Measurements from ENCODE around the gene NRF1.

NRF1 gene

GRCh38 chr7:129750501-129750900 is 139.0 kb downstream of the NRF1 start:
- TF ChIP-seq, protein P1, sequence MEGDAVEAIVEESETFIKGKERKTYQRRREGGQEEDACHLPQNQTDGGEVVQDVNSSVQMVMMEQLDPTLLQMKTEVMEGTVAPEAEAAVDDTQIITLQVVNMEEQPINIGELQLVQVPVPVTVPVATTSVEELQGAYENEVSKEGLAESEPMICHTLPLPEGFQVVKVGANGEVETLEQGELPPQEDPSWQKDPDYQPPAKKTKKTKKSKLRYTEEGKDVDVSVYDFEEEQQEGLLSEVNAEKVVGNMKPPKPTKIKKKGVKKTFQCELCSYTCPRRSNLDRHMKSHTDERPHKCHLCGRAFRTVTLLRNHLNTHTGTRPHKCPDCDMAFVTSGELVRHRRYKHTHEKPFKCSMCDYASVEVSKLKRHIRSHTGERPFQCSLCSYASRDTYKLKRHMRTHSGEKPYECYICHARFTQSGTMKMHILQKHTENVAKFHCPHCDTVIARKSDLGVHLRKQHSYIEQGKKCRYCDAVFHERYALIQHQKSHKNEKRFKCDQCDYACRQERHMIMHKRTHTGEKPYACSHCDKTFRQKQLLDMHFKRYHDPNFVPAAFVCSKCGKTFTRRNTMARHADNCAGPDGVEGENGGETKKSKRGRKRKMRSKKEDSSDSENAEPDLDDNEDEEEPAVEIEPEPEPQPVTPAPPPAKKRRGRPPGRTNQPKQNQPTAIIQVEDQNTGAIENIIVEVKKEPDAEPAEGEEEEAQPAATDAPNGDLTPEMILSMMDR (conservative IDR thresholded peaks at IDR 0.05; ENCODE audit: low read depth, low read length) = no peak
- no peak for DNase-seq (ENCODE audit: low read depth)
- H3K4me3 ChIP-seq (ENCODE audit: low read depth, low read length) = no peak overlapping the region

GRCh38 chr7:129751916-129752315 is 140.4 kb downstream of the NRF1 start:
- no peak overlapping the region for H3K4me3 ChIP-seq (ENCODE audit: low read depth, low read length)
- TF ChIP-seq, protein P1 (conservative IDR thresholded peaks at IDR 0.05; ENCODE audit: low read depth, low read length) = no peak
- no peak for DNase-seq (ENCODE audit: low read depth)

GRCh38 chr7:129752760-129753159 is 141.2 kb downstream of the NRF1 start:
- DNase-seq (ENCODE audit: low read depth) = no peak
- TF ChIP-seq, protein P1 (conservative IDR thresholded peaks at IDR 0.05; ENCODE audit: low read depth, low read length) = no peak
- no peak overlapping the region for H3K4me3 ChIP-seq (ENCODE audit: low read depth, low read length)

GRCh38 chr7:129754406-129754805 is 142.9 kb downstream of the NRF1 start:
- TF ChIP-seq, protein P1 (conservative IDR thresholded peaks at IDR 0.05; ENCODE audit: low read depth, low read length) = no peak
- H3K4me3 ChIP-seq (ENCODE audit: low read depth, low read length) = no peak overlapping the region

GRCh38 chr7:129757991-129758390 is 146.5 kb downstream of the NRF1 start:
- H3K4me3 ChIP-seq (ENCODE audit: low read depth, low read length) = no peak overlapping the region
- TF ChIP-seq, protein P1 (conservative IDR thresholded peaks at IDR 0.05; ENCODE audit: low read depth, low read length) = no peak
- no peak for DNase-seq (ENCODE audit: low read depth)

More at GRCh38 chr7:129754406-129754805, 142.9 kb downstream of the NRF1 start:
- DNase-seq (ENCODE audit: low read depth) = no peak

DNA sequence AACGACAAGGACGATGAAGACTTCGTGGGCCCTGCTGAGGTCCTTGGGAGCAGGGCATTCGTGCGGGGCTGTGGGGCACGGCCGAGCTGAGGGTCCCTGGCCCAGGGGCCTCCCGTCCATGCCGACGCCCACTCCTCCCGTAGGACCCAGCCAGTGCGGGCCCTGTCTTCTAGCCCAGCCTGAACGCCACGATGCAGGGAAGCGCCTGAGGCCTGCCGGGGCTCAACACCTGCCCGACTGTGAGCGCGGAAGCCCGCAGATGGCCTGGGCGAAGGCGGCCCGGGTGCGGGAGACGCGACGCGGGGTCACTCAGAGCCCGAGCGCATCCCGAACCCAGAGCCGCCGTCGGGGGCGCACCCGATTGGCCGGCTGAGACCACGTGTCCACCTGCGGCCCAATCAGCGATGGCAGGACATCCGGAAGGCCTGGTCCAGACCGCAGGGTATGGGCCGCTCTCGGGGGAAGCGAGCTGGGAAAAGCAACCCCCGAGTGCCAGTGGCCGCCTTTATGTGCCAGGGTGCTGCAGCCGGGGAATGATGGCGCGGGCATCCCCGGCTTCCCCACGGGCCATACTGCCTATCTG is 151.0 kb downstream of the NRF1 start:
- DNase-seq (ENCODE audit: low read depth) = no peak
- TF ChIP-seq, protein P1 (conservative IDR thresholded peaks at IDR 0.05; ENCODE audit: low read depth, low read length) = no peak
- no peak overlapping the region for H3K4me3 ChIP-seq (ENCODE audit: low read depth, low read length)

Data from choroid plexus epithelial cell (primary cell).